ES-I3 (cell line): ENCODE data around the gene SNX8.

Source experiments
- H3K36me3 ChIP-seq: 2 replicates; pipeline ENCODE4 v1.6.1; 2013; ENCODE audit warnings: mild to moderate bottlenecking, low read length, control low read depth, moderate library complexity; ENCODE audit not compliant: insufficient read depth
- H3K4me1 ChIP-seq: 2 replicates; pipeline ENCODE4 v1.6.1; 2013; ENCODE audit warnings: mild to moderate bottlenecking, control low read depth, low read length; ENCODE audit not compliant: insufficient read depth
- H3K9ac ChIP-seq: 2 replicates; pipeline ENCODE4 v1.6.1; 2013; ENCODE audit warnings: low read depth, mild to moderate bottlenecking, low read length, moderate library complexity
- H3K9me3 ChIP-seq: 2 replicates; pipeline ENCODE4 v1.6.1; 2013; ENCODE audit warnings: mild to moderate bottlenecking, low read length, moderate library complexity; ENCODE audit not compliant: control insufficient read depth, insufficient read depth

Gene SNX8

DNA sequence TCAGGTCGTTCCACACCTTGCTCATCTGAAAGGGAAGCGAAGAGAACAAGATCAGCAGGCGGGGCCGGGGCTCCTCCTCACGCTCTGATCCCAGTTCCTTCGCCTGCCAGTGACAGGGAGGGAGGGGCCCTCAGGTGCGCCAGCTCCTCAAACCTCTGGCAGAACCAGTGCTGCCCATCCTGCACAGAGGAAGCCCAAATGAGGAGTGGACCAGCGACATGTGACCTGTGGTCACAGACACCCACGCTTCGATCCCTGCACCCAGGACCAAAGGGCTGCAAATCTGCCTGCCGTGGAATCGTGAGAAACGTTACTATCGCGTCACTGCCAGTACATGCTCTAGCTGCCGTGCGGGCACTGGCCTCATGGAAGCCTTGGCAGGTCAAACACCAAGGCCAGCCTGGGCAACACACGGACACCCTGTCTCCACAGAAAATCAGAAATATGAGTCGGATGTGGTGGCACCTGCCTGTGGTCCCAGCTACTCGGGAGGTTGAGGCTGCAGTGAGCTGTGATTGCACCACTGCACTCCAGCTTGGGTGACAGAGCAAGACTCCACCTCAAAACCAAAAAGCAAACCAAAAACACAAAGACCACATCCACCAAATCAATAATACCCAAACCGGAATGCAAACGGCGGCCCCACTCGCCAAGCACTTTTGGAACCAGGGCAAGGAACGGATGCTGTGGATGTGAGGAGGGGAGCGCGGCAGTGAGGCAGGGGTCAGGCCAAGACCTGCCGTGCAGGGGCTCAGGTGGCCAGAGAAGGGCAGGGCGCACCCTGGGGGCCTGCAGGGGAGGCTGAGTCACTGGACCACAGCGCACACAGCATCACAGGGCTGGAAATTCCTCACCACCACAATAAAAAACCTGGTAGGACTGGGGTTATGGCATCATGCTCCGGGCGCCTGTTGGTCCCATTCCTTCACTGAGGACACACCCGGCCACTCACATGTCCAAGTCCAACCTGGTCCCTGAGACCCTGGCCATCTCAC, 58.8 kb downstream of the SNX8 start:
- H3K4me1 ChIP-seq: no peaks in the 10 kb centered on the region; the same call in 1 of the 2 replicates
- no peak overlapping the region for H3K9ac ChIP-seq
- H3K9me3 ChIP-seq: no peaks in the 10 kb centered on the region
- H3K36me3 ChIP-seq: no peaks in the 10 kb centered on the region; the same call in none of the 2 replicates

DNA sequence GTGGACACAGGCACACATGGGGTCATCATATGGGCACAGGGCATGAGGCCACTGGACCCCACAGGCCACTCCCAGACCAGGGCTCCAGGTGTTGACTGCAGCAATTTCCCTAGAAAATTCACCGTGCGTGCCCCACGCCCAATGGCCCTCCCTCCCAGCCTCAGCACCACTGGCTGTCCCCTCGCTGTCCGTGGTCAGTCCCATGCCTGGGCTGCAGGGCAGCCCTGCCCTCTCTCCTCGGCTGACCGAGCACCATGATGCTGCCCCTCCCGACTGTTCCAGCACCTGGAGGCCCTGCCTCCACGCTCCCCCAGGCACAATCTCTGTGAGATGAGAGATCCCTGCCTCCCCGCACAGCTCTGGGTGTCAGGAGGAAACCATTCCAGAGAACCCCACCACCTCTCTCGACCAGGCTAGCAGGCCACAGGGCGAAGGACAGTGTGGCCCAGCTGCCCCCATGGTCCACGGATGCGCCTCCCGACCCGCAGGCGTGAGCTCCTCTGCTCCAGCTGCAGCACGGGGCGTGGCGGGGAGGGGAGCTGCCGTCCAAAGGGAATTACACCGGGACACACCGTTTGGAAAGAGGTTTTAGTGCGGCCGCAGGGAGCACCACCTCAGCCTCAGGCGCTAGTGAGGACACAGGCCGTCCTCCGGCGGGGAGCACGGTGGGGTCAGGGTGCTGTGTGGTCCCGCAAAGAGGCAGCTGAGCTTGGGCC, 59.7 kb downstream of the SNX8 start:
- Histone ChIP-seq H3K4me1 (no peaks in the 10 kb centered on the region; the same call in 1 of the 2 replicates), H3K36me3 (no peaks in the 10 kb centered on the region; the same call in none of the 2 replicates), H3K9me3 (no peaks in the 10 kb centered on the region), H3K9ac (no peak overlapping the region)

DNA sequence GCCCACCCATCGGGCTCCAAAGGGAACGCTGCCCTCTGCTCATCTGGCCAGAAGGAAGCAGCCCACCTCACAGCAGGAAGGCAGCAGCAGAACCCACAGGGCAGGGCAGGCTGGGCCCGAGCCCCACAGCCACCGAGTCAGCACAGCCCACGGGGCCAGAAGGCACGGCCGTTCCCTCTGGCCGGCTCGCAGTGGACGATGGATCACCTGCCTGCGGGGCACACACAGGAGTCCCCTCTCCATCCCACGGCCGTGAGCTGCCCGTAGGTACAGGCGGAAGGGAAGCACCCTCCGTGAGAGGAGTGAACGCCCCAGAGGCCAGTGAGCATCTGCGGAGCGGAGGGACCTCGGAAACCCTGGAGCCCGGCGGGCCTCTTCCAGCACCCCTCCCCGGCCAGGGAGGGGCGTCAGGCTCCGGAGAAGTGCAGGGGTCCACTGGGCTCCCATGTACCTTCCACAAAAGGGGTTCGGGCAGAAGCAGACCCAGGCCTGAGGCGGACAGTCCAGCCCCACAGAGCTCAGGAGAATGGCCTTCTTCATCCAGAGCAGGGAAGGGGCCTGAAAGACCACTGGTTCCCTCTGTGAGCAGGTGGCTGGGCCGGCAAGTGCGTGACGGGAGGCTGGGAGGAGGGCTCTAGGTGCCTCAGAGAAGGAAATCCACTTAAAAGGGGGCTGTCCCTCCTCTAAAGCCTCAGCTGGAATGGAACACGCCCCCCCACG, 60.6 kb downstream of the SNX8 start:
- Histone ChIP-seq H3K9me3 (no peaks in the 10 kb centered on the region), H3K36me3 (no peaks in the 10 kb centered on the region; the same call in none of the 2 replicates), H3K9ac (no peak overlapping the region), H3K4me1 (peaks cover 7% of the 10 kb centered on the region; the same call in 1 of the 2 replicates)

DNA sequence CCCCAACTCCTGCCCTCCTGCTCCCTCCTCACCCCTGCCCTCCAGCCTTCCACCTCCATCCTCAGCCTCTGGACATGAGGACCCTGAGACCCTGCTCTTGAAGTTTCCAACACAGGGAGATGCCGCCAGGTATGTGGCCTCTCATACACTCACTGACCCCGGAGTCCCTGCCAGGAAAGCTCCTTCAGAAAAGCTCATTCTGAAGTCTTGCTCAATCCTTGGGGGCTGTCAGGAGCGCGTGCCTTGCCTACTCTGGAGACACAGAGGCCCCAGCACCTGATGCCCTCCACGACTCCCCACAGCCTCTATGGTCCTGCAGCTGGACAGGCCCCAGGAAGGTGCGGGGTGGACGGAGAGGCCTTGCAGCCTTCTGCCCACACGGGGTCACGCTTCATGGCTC, 61.2 kb downstream of the SNX8 start:
- H3K36me3 ChIP-seq: no peaks in the 10 kb centered on the region; the same call in none of the 2 replicates

DNA sequence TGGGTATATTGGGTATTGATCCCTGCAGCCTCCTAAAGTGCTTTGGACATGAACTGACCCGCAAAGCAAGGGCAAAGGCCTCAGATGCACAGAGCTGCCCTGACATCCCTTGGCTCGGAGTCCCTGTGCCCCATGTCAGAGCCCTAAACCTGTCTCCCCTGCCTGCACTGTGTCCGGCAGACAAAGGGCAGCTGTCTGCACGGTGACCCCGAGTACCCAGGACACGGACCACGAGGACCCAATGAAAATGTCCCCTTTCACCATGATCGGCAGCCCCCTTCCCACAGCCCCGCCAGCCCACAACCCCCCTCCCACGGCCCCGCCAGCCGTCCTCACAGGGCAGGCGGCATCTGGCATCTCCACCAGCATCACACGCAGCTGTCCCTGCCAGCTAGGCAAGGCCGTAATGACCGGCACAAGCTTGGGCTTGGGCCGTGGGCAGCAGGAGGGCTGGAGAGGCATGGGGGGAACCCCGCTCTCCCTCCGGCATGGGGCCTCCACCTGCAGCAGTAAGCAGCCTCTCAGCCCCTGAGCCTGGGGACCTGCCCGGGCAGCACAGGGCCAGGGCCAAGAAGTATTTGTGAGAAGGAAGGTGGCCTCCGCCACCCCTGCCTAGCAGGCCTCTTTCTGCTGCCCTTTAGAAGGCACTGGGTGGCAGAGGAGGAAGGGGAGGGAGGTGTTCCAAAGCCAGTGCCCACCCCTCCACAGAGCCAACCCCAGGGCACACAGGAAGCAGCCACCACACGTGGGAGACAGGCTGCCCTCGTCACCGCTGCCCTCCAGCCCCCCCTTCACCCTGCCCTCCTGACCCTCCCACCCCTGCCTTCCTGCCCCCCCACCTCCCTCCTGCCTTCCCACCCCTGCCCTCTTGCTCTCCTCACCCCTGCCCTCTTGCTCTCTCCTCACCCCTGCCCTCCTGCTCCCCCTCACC, 62.1 kb downstream of the SNX8 start:
- Histone ChIP-seq H3K36me3 (no peaks in the 10 kb centered on the region; the same call in none of the 2 replicates), H3K9ac (no peak overlapping the region), H3K4me1 (peaks cover 12% of the 10 kb centered on the region; the same call in 1 of the 2 replicates), H3K9me3 (no peaks in the 10 kb centered on the region)

More for the DNA sequence above, 61.2 kb downstream of the SNX8 start:
- Histone ChIP-seq H3K9ac (no peak overlapping the region), H3K9me3 (no peaks in the 10 kb centered on the region), H3K4me1 (peaks cover 12% of the 10 kb centered on the region; the same call in 1 of the 2 replicates)

DNA sequence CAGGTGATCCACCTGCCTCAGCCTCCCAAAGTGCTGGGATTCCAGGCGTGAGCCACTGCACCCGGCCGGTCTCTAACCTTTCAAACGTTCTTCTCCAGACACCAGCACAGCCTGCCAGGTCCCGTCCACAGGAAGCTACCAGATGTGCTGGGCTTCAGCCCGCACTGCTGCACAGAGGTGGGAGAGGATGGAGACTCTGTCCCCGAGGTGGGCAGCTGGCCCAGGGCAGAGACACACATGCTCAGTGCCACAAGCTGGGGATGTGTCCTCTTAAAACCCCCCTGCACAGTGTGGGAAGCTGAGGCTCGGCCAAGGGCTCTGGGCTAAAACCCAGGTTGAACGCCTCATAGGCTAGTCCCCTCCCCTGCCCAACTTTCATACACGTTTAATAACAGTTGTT, 62.9 kb downstream of the SNX8 start:
- Histone ChIP-seq H3K36me3 (no peaks in the 10 kb centered on the region; the same call in none of the 2 replicates), H3K9ac (no peak overlapping the region), H3K4me1 (peaks cover 12% of the 10 kb centered on the region; the same call in 1 of the 2 replicates), H3K9me3 (no peaks in the 10 kb centered on the region)

DNA sequence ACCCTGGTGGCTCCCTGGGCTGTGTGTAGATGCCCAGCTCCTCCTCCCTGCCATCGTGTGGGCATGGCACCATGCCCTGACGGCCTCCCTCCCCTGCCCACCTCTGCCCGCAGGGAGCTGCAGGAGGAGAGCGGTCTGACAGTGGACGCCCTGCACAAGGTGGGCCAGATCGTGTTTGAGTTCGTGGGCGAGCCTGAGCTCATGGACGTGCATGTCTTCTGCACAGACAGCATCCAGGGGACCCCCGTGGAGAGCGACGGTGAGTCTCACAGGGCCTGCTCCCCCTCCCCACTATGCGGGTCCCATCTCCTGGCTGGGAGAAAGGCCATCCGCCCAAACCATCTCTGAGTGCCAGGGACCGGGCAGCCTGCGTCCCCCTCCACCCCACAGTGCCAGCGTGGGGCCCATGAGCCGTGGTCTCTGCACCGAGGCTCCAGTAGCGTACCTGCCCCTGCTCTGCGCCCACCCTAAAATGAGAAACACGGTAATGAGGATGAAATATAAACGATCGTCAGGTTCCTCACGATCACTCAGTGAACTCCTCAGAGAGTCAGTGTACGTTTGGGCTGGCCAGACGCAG, 64.4 kb downstream of the SNX8 start:
- no peaks in the 10 kb centered on the region; the same call in none of the 2 replicates for H3K36me3 ChIP-seq
- no peaks in the 10 kb centered on the region for H3K9me3 ChIP-seq
- H3K4me1 ChIP-seq: peaks cover 12% of the 10 kb centered on the region; the same call in 1 of the 2 replicates
- H3K9ac ChIP-seq: no peak overlapping the region

DNA sequence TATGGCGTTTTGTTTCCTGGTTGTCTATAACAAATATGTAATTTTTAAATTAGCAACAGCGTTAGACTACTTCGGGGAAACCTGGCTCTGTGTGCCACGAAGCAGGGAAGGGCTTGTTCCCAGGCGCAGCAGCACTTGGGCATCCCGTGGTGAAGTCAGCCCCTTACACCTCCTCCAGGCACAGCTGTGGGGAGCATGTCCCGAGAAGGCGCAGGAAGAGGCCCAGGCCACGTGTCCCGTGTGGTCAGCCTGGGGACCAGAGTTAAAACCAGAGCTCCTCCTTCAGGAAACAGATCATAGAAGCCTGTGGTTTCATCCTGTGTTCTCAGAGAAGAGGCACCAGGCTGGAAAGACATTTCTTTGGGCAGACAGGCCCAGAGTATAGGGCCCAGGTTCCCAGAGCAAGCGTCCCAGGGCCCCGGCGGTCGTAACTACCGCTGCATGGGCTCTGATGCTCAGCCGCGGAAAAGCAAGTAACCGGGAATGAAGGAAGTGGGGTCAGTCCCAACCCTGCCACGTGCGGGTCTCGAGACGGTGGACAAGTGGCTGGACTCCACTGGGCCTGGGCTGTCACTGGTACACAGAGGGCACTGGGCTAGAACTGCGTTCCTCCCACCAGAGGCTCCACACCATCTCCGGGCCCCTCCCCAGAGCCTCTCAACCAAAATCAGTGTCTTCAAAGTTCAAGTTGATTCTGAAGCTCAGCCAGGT, 65.1 kb downstream of the SNX8 start:
- Histone ChIP-seq H3K36me3 (no peaks in the 10 kb centered on the region; the same call in none of the 2 replicates), H3K9ac (no peak overlapping the region), H3K4me1 (peaks cover 12% of the 10 kb centered on the region; the same call in 1 of the 2 replicates), H3K9me3 (no peaks in the 10 kb centered on the region)

DNA sequence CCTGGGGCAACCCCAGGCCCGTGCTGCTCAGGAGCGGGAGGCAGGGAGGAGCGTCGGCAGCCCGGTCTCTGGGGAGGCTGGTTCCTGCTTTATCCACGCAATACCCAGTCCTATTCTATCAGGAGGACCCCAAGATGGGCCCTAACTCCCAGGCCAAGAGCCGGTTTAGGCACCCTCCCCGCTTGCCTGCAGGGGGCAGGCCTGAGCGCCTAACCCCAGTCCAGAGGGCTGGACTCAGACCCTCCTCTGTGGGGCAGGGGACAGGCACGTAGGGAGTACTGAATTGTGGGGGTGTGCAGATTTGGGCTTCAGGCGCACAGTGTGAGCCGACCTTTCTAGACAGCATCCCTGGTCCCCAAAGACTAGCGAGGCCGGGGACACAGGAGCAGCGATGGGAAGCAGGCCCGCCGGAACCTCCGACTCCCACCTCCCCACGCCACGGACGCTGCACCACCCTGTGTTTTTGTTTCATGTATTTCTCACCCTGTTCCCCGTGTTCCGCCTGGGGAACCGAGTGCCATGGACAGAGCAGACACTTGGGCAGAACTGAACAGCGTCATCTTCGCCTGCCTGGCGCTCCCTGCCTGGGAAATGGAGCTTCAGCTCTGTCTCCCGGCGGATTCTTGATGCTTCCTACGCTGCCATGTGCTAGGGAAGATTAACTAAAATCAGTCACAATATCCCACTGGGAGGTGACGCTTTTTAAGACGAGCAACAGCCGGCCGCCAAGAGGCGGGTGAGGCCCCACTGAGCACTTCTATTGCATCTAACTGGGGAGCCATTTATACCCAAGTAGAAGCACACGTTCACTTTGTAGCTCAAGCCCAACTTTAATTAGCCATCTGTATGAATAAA, 66.9 kb downstream of the SNX8 start:
- H3K9me3 ChIP-seq: no peaks in the 10 kb centered on the region
- no peak overlapping the region for H3K9ac ChIP-seq
- H3K4me1 ChIP-seq: peaks cover 17% of the 10 kb centered on the region; the same call in 1 of the 2 replicates
- H3K36me3 ChIP-seq: no peaks in the 10 kb centered on the region; the same call in 1 of the 2 replicates

DNA sequence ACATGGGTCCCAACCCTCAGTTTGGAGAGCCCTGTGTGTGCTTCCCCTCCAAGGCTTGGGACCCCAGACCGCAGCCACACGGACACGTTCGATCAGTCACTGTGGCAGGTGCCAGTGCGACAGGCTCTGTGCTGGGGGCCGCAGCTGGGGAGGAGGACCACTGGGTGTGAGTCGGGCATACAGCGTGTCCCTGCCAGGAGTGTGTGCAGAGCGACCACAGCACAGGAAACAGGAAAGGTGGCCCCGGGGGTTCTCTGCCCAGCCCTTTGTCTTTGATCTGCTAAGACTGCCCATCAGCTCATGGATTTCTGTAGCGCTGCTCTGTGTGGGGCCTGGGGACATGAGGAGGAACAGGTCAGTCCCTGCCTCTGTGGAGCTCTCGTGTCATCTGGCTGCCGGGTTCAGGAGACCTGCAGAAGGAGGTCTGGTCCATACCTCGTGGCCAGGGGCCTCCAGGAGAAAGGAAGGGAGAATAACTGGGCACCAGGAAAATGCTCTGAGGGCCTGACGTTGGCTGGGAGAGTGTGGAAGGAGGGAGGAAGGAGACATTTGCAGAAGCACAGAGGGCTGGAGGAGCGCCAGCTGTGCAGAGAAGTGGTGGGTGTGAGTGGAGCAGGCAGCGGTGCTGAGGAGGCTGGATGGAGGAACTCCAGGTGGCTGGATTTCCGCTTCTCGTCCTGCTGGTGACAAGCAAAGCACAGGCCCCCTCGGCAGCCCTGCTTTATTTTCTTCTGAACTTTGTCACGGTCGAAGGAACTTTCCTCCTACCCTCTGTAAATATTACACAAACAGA, 68.2 kb downstream of the SNX8 start:
- Histone ChIP-seq H3K9me3 (no peaks in the 10 kb centered on the region), H3K36me3 (no peaks in the 10 kb centered on the region), H3K4me1 (peaks cover 17% of the 10 kb centered on the region; the same call in 1 of the 2 replicates), H3K9ac (no peak overlapping the region)

DNA sequence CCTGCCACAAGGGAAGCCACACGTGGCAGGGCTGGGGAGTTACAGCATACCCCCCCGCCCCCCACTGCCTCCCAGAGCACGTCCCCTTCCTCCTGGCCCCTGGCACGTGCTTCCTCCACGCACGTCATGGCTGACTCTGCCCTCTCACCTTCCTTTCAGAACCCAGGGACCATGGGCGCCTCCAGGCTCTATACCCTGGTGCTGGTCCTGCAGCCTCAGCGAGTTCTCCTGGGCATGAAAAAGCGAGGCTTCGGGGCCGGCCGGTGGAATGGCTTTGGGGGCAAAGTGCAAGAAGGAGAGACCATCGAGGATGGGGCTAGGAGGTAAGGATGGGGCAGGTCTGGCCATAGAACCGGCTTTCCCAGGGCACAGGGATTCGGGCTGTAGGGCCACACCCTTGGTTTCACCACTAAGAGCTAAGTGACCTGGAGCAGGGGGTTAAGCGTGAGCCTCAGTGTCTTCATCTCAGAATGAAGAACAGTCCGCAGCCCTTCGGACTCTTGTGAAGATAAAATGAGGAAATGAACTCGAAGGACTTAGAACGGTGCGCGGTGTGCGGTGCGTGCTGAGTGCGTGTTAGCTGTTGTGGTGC, 69.7 kb downstream of the SNX8 start:
- Histone ChIP-seq H3K9me3 (no peaks in the 10 kb centered on the region), H3K4me1 (peaks cover 17% of the 10 kb centered on the region; the same call in 1 of the 2 replicates), H3K9ac (no peak overlapping the region), H3K36me3 (no peaks in the 10 kb centered on the region)
